ENCODE data around the gene TRIM33.

DNA sequence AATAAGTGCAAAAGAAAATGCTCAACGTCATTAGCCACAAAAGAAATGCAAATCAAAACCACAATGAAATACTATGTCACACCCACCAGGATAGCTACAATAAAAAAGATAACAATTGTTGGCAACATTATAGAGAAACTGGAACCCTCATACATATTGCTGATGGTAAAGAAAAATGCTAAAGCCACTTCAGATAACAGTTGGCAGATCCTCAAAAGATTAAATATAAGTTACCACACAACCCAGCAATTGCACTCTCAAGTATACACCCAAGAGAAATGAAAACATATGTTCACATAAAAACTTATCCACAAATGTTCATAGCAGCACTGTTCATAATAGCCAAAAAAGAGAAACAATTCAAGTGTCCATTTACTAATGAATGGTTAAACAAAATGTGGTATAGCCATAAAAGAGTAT, 20.7 kb downstream of the TRIM33 start:
- TF ChIP-seq, protein P1, sequence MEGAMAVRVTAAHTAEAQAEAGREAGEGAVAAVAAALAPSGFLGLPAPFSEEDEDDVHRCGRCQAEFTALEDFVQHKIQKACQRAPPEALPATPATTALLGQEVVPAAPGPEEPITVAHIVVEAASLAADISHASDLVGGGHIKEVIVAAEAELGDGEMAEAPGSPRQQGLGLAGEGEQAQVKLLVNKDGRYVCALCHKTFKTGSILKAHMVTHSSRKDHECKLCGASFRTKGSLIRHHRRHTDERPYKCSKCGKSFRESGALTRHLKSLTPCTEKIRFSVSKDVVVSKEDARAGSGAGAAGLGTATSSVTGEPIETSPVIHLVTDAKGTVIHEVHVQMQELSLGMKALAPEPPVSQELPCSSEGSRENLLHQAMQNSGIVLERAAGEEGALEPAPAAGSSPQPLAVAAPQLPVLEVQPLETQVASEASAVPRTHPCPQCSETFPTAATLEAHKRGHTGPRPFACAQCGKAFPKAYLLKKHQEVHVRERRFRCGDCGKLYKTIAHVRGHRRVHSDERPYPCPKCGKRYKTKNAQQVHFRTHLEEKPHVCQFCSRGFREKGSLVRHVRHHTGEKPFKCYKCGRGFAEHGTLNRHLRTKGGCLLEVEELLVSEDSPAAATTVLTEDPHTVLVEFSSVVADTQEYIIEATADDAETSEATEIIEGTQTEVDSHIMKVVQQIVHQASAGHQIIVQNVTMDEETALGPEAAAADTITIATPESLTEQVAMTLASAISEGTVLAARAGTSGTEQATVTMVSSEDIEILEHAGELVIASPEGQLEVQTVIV (IDR thresholded peaks at IDR 0.05; ENCODE audit: borderline replicate concordance, partially characterized antibody) = no peak
- TF ChIP-seq SUZ12 (IDR thresholded peaks at IDR 0.05; ENCODE audit: unreplicated experiment) (no peak), EP300 (IDR thresholded peaks at IDR 0.05; ENCODE audit: borderline replicate concordance in 1 of 2, control insufficient read depth in 1 of 2, low read depth in 2 of 2, low read length in 2 of 2) (no peak), CHD2 (IDR thresholded peaks at IDR 0.05; ENCODE audit: borderline replicate concordance, low read depth, low read length) (no peak), KAT2A (conservative IDR thresholded peaks at IDR 0.05; ENCODE audit: control insufficient read depth, low read depth, low read length) (no peak), POLR2A (IDR thresholded peaks at IDR 0.05; ENCODE audit: low read depth, low read length) (no peak), MYC (IDR thresholded peaks at IDR 0.05; ENCODE audit: insufficient read depth, insufficient read length, insufficient replicate concordance, low read length, severe bottlenecking) (no peak), EZH2 (IDR thresholded peaks at IDR 0.05; ENCODE audit: borderline replicate concordance, control insufficient read depth, low read depth, low read length) (no peak)
- TF ChIP-seq, protein P2, sequence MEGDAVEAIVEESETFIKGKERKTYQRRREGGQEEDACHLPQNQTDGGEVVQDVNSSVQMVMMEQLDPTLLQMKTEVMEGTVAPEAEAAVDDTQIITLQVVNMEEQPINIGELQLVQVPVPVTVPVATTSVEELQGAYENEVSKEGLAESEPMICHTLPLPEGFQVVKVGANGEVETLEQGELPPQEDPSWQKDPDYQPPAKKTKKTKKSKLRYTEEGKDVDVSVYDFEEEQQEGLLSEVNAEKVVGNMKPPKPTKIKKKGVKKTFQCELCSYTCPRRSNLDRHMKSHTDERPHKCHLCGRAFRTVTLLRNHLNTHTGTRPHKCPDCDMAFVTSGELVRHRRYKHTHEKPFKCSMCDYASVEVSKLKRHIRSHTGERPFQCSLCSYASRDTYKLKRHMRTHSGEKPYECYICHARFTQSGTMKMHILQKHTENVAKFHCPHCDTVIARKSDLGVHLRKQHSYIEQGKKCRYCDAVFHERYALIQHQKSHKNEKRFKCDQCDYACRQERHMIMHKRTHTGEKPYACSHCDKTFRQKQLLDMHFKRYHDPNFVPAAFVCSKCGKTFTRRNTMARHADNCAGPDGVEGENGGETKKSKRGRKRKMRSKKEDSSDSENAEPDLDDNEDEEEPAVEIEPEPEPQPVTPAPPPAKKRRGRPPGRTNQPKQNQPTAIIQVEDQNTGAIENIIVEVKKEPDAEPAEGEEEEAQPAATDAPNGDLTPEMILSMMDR (IDR thresholded peaks at IDR 0.05 in 2 of 3, conservative IDR thresholded peaks at IDR 0.05 in 1 of 3; ENCODE audit: control insufficient read depth in 2 of 3, extremely low read depth in 1 of 3, insufficient read depth in 1 of 3, low read depth in 3 of 3, low read length in 3 of 3) = no peak
- TF ChIP-seq, protein P3, sequence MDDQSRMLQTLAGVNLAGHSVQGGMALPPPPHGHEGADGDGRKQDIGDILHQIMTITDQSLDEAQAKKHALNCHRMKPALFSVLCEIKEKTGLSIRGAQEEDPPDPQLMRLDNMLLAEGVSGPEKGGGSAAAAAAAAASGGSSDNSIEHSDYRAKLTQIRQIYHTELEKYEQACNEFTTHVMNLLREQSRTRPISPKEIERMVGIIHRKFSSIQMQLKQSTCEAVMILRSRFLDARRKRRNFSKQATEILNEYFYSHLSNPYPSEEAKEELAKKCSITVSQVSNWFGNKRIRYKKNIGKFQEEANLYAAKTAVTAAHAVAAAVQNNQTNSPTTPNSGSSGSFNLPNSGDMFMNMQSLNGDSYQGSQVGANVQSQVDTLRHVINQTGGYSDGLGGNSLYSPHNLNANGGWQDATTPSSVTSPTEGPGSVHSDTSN (IDR thresholded peaks at IDR 0.05; ENCODE audit: insufficient replicate concordance, low read depth, low read length) = no peak
